Activated CD4-positive, alpha-beta T cell treated with anti-CD3 and anti-CD28 coated beads for 24 hours (primary cell): ENCODE results near the gene WWTR1.

Experiments used
- DNase-seq, 2 donors: peaks; one replicate each; pipeline ENCODE4 v3.0.0-alpha.2; 2020; ENCODE audit warnings: low read depth in 2 of 2

Gene WWTR1

GRCh38 chr3:149497966-149498670, 159.7 kb downstream of the WWTR1 start:
- DNase-seq = no peak

- DNase-seq = no peak
Observed at GRCh38 chr3:149496891-149497290, 160.9 kb downstream of the WWTR1 start.

- no peak for DNase-seq
Observed at GRCh38 chr3:149495581-149496125, 162.2 kb downstream of the WWTR1 start.

GRCh38 chr3:149494759-149495580, 162.9 kb downstream of the WWTR1 start:
- DNase-seq = no peak

GRCh38 chr3:149494022-149494758, 163.6 kb downstream of the WWTR1 start:
- peak in 1 of 2 donors; percentile 9 for DNase-seq

GRCh38 chr3:149493315-149494021, 164.4 kb downstream of the WWTR1 start:
- DNase-seq = no peak

- no peak for DNase-seq
Observed at GRCh38 chr3:149490260-149490971, 167.4 kb downstream of the WWTR1 start.

- DNase-seq = no peak
Observed at GRCh38 chr3:149489060-149489690, 168.7 kb downstream of the WWTR1 start.

GRCh38 chr3:149487598-149488197, 170.1 kb downstream of the WWTR1 start:
- peak in 1 of 2 donors; percentile 22 for DNase-seq

GRCh38 chr3:149486726-149487125, 171.1 kb downstream of the WWTR1 start:
- DNase-seq = no peak

GRCh38 chr3:149481491-149481890, 176.3 kb downstream of the WWTR1 start:
- DNase-seq = no peak

- no peak for DNase-seq
Observed at GRCh38 chr3:149481056-149481455, 176.8 kb downstream of the WWTR1 start.

- DNase-seq = peak; percentile 5 to 15
Observed at GRCh38 chr3:149480326-149481017, 177.4 kb downstream of the WWTR1 start.

- DNase-seq = no peak
Observed at GRCh38 chr3:149479621-149480325, 178.1 kb downstream of the WWTR1 start.

GRCh38 chr3:149476225-149476624, 181.6 kb downstream of the WWTR1 start:
- no peak for DNase-seq

GRCh38 chr3:149475451-149476060, 182.3 kb downstream of the WWTR1 start:
- no peak for DNase-seq

- DNase-seq = no peak
Observed at GRCh38 chr3:149474250-149474817, 183.5 kb downstream of the WWTR1 start, which contains the start of gene TM4SF4. Gene TM4SF4, plus strand, starts transcription at chr3:149474697. Its CDS starts 181 bp downstream, at chr3:149474878.
